ENCODE results near the gene TNIK.
A peak's percentile ranks its signal among the peaks of the same experiment; 100 is the strongest.

Gene TNIK

DNA sequence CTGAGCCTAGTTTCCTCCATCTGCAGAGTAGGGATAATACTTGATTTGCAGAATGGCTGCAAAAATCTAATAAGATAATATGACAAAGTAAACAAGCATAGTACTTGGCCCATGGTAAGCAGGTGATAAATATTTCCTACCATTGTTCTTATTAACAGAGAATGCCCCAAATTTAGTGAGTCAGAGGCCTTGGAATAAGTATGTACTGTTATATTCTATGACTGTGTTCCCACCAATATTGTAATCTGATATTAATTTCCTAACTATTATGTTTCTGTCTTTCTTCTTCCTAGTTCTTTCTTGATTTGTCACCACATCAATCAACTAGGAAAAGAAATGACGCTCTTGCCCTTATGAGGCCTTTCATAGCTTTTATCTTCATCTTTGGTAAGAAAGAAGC, 255.3 kb downstream of the TNIK start:
- H3K27ac ChIP-seq (ENCODE audit: poor library complexity, severe bottlenecking) = no peak overlapping the region

DNA sequence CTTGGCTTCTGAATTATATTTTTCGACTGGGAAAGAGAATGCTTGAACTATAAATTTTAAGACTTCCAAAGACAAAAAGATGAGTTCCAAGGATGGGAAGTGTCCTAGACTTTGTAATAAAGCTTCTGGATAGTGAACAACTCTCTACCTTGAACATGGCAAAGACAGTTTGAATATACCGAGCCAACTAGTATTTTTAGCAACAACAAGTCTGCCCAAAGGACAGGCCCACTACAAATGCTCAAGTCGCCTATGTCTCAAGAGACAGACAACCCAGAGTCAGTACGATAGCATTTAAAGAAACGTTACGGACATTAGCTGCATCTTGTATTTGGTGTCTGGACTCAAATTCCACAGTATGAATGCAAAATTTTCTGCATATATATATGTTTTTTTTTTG, 258.4 kb downstream of the TNIK start:
- Histone ChIP-seq H3K36me3 (ENCODE audit: low read depth) (no peaks in the 10 kb centered on the region), H3K4me1 (ENCODE audit: insufficient read depth, poor library complexity, severe bottlenecking) (peaks cover 9% of the 10 kb centered on the region), H3K27ac (ENCODE audit: poor library complexity, severe bottlenecking) (no peak overlapping the region), H3K4me3 (ENCODE audit: severe bottlenecking) (no peak overlapping the region), H3K9me3 (ENCODE audit: severe bottlenecking) (no peaks in the 10 kb centered on the region), H3K27me3 (ENCODE audit: insufficient read depth, poor library complexity, severe bottlenecking) (no peaks in the 10 kb centered on the region)
- DNase-seq (ENCODE audit: low spot score) (no peak), ATAC-seq (ENCODE audit: low read depth) (no peak)
- TF ChIP-seq, protein P1, sequence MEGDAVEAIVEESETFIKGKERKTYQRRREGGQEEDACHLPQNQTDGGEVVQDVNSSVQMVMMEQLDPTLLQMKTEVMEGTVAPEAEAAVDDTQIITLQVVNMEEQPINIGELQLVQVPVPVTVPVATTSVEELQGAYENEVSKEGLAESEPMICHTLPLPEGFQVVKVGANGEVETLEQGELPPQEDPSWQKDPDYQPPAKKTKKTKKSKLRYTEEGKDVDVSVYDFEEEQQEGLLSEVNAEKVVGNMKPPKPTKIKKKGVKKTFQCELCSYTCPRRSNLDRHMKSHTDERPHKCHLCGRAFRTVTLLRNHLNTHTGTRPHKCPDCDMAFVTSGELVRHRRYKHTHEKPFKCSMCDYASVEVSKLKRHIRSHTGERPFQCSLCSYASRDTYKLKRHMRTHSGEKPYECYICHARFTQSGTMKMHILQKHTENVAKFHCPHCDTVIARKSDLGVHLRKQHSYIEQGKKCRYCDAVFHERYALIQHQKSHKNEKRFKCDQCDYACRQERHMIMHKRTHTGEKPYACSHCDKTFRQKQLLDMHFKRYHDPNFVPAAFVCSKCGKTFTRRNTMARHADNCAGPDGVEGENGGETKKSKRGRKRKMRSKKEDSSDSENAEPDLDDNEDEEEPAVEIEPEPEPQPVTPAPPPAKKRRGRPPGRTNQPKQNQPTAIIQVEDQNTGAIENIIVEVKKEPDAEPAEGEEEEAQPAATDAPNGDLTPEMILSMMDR (IDR thresholded peaks at IDR 0.05; ENCODE audit: poor library complexity, severe bottlenecking) = no peak

More for the DNA sequence above, 255.3 kb downstream of the TNIK start:
- H3K27me3 ChIP-seq (ENCODE audit: insufficient read depth, poor library complexity, severe bottlenecking) = no peaks in the 10 kb centered on the region
- TF ChIP-seq, protein P1 (IDR thresholded peaks at IDR 0.05; ENCODE audit: poor library complexity, severe bottlenecking) = no peak
- H3K9me3 ChIP-seq (ENCODE audit: severe bottlenecking) = no peaks in the 10 kb centered on the region
- H3K4me3 ChIP-seq (ENCODE audit: severe bottlenecking) = no peak overlapping the region
- H3K36me3 ChIP-seq (ENCODE audit: low read depth) = no peaks in the 10 kb centered on the region
- peaks cover 5% of the 10 kb centered on the region for H3K4me1 ChIP-seq (ENCODE audit: insufficient read depth, poor library complexity, severe bottlenecking)
- no peak for DNase-seq (ENCODE audit: low spot score)
- peak; percentile 70 for ATAC-seq (ENCODE audit: low read depth)

DNA sequence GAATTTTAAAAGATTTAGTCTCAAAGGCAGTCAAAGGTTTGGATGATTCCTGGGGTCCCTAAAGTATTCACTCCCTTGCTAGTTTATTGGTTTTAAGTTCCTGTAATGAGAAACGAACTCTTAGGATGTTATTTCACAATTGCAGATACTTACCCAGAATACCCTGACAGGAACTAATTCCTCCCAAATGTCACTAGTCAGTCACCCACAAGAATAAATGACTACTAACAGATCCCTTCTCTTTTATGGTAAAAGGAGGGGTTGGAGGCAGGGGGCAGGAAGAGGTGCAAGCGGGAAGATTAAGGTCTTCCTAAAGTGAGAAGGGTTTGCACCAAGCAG, 259.5 kb downstream of the TNIK start:
- Histone ChIP-seq H3K9me3 (ENCODE audit: severe bottlenecking) (no peaks in the 10 kb centered on the region), H3K4me3 (ENCODE audit: severe bottlenecking) (no peak overlapping the region), H3K36me3 (ENCODE audit: low read depth) (no peaks in the 10 kb centered on the region), H3K27me3 (ENCODE audit: insufficient read depth, poor library complexity, severe bottlenecking) (no peaks in the 10 kb centered on the region), H3K27ac (ENCODE audit: poor library complexity, severe bottlenecking) (no peak overlapping the region), H3K4me1 (ENCODE audit: insufficient read depth, poor library complexity, severe bottlenecking) (peaks cover 9% of the 10 kb centered on the region)
- DNase-seq (ENCODE audit: low spot score) (no peak), ATAC-seq (ENCODE audit: low read depth) (no peak)
- TF ChIP-seq, protein P1 (IDR thresholded peaks at IDR 0.05; ENCODE audit: poor library complexity, severe bottlenecking) = no peak

DNA sequence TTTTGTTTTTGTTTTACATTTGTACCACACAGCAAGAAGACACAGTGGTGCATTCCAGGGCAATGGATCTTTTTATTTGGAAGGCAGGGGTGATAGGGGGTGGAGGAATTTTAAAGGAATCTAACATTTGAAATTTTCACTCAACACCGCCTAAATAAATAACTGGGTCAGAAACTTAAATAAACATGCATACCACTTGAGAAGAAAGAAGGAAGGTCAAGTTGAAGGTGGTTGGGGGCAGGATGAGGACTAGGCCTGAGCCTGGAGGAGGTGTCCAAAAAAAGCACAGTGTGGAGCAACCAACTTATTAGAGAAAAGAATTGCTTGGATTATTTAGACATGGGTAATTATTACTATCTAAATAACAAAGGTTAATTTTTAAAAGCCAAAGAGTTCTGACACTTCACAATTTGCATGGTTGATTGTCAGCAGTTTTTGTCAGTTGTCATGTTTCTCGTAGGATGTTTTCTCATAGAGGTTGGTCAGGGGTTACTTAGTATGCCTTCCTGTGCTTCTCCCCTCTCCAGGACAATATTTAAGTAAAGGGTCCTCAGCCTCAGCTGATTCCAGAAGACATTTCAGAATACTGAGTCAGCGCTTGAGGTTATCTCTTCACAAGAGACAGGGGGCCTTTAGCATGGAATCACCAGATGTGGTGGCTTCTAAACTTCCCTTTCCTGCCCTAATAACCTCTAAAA, 260.0 kb downstream of the TNIK start:
- H3K36me3 ChIP-seq (ENCODE audit: low read depth) = no peaks in the 10 kb centered on the region
- DNase-seq (ENCODE audit: low spot score) (no peak), ATAC-seq (ENCODE audit: low read depth) (no peak)
- H3K9me3 ChIP-seq (ENCODE audit: severe bottlenecking) = no peaks in the 10 kb centered on the region
- H3K27ac ChIP-seq (ENCODE audit: poor library complexity, severe bottlenecking) = no peak overlapping the region
- no peaks in the 10 kb centered on the region for H3K27me3 ChIP-seq (ENCODE audit: insufficient read depth, poor library complexity, severe bottlenecking)
- H3K4me1 ChIP-seq (ENCODE audit: insufficient read depth, poor library complexity, severe bottlenecking) = peaks cover 13% of the 10 kb centered on the region
- TF ChIP-seq, protein P1 (IDR thresholded peaks at IDR 0.05; ENCODE audit: poor library complexity, severe bottlenecking) = no peak
- no peak overlapping the region for H3K4me3 ChIP-seq (ENCODE audit: severe bottlenecking)

DNA sequence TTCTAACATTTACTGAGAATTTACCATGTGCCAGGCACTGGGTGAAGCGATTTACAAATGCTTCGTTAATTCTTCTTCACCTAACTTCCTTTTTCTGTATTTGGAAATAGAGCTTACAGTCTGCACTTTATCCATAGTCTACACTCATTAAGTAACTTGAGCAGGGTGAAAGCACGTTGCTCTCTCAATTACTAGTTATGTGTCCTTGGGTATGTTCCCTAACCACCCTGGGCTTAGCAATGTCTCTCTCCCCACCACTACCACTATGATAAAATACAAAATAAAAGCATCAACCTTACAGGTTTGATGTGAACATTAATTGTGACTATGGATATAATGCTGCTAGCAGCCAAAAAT, 260.8 kb downstream of the TNIK start:
- peaks cover 8% of the 10 kb centered on the region for H3K4me1 ChIP-seq (ENCODE audit: insufficient read depth, poor library complexity, severe bottlenecking)
- no peak overlapping the region for H3K4me3 ChIP-seq (ENCODE audit: severe bottlenecking)
- H3K9me3 ChIP-seq (ENCODE audit: severe bottlenecking) = no peaks in the 10 kb centered on the region
- H3K27me3 ChIP-seq (ENCODE audit: insufficient read depth, poor library complexity, severe bottlenecking) = no peaks in the 10 kb centered on the region
- no peaks in the 10 kb centered on the region for H3K36me3 ChIP-seq (ENCODE audit: low read depth)
- DNase-seq (ENCODE audit: low spot score) = no peak
- TF ChIP-seq, protein P1 (IDR thresholded peaks at IDR 0.05; ENCODE audit: poor library complexity, severe bottlenecking) = no peak
- ATAC-seq (ENCODE audit: low read depth) = no peak
- no peak overlapping the region for H3K27ac ChIP-seq (ENCODE audit: poor library complexity, severe bottlenecking)

Data from RWPE2 (cell line).